Activated T-helper 2 cell treated with anti-CD3 and anti-CD28 coated beads, Interferon-gamma antibody, Interleukin-2, Interleukin-4, amounts not matched to agents 10 μg/mL and 5 μg/mL and 100 μg/mL, durations not matched to agents 14 hours and 24 hours and 36 hours (primary cell): ENCODE measurements around the gene SOBP. TPM values are rescaled to one million over a fixed set of nuclear protein-coding genes. Genes with fewer than 3 reads are reported as not detected.

Experiments
- DNase-seq: peaks from one replicate; pipeline ENCODE4 v3.0.0; 2021; ENCODE audit warnings: low spot score
- H3K27ac Mint-ChIP-seq: one replicate; pipeline ENCODE4 v1.8.0; 2021; ENCODE audit warnings: mixed read lengths
- H3K27me3 Mint-ChIP-seq: one replicate; pipeline ENCODE4 v1.8.0; 2021; ENCODE audit warnings: low read depth, mixed read lengths
- H3K36me3 Mint-ChIP-seq: one replicate; pipeline ENCODE4 v1.8.0; 2021; ENCODE audit warnings: low read depth, mixed read lengths
- H3K4me1 Mint-ChIP-seq: one replicate; pipeline ENCODE4 v1.8.0; 2021; ENCODE audit warnings: low read depth, mixed read lengths
- H3K4me3 Mint-ChIP-seq: one replicate; pipeline ENCODE4 v1.8.0; 2021; ENCODE audit warnings: low read depth, mild to moderate bottlenecking, moderate library complexity, mixed read lengths
- H3K9me3 Mint-ChIP-seq: one replicate; pipeline ENCODE4 v1.8.0; 2021; ENCODE audit warnings: mixed read lengths
- intact Hi-C: fragments of 100-400 bp; cut with micrococcal nuclease; formaldehyde crosslinking; loops from one replicate; pipeline ENCODE4 v1.15.1; 2023
- total RNA-seq: library from RNA; stranded (reverse); gene quantifications from 2 replicates; pipeline ENCODE4 v1.2.3, GENCODE V29; 2022

The SOBP gene
- total RNA-seq, 1 donor from 2014 or later = 0.18 TPM

- no peak for DNase-seq
- peaks cover 56% of the 10 kb centered on the region for H3K27me3 Mint-ChIP-seq
- H3K36me3 Mint-ChIP-seq = no peaks in the 10 kb centered on the region
- no peaks in the 10 kb centered on the region for H3K4me1 Mint-ChIP-seq
- no peak overlapping the region for H3K27ac Mint-ChIP-seq
- H3K9me3 Mint-ChIP-seq = no peaks in the 10 kb centered on the region
- no peak overlapping the region for H3K4me3 Mint-ChIP-seq
- intact Hi-C loops = loop anchor here (10.0 kb wide), 1 partner anchor 145 kb away; the partner anchor contains the start of gene SOBP
Observed at GRCh38 chr6:107639511-107639910, 149.6 kb downstream of the SOBP start.

- DNase-seq = no peak
- intact Hi-C loops = no loop called here
- peaks cover 53% of the 10 kb centered on the region for H3K27me3 Mint-ChIP-seq
- H3K36me3 Mint-ChIP-seq = no peaks in the 10 kb centered on the region
- H3K27ac Mint-ChIP-seq = no peak overlapping the region
- H3K4me3 Mint-ChIP-seq = no peak overlapping the region
- H3K4me1 Mint-ChIP-seq = no peaks in the 10 kb centered on the region
- H3K9me3 Mint-ChIP-seq = no peaks in the 10 kb centered on the region
Observed at GRCh38 chr6:107641071-107641470, 151.2 kb downstream of the SOBP start.

- intact Hi-C loops = no loop called here
- H3K36me3 Mint-ChIP-seq = no peaks in the 10 kb centered on the region
- H3K4me3 Mint-ChIP-seq = no peak overlapping the region
- no peak overlapping the region for H3K27ac Mint-ChIP-seq
- DNase-seq = no peak
- H3K4me1 Mint-ChIP-seq = no peaks in the 10 kb centered on the region
- peaks cover 49% of the 10 kb centered on the region for H3K27me3 Mint-ChIP-seq
- no peaks in the 10 kb centered on the region for H3K9me3 Mint-ChIP-seq
Observed at GRCh38 chr6:107641500-107641941, 151.6 kb downstream of the SOBP start.

GRCh38 chr6:107642095-107642860 is 152.4 kb downstream of the SOBP start:
- Mint-ChIP-seq H3K4me1 (no peaks in the 10 kb centered on the region), H3K36me3 (no peaks in the 10 kb centered on the region), H3K4me3 (no peak overlapping the region), H3K27ac (no peak overlapping the region), H3K27me3 (peaks cover 44% of the 10 kb centered on the region), H3K9me3 (no peaks in the 10 kb centered on the region)
- DNase-seq = no peak
- intact Hi-C loops = no loop called here

GRCh38 chr6:107642861-107643328 is 153.0 kb downstream of the SOBP start:
- H3K4me1 Mint-ChIP-seq = no peaks in the 10 kb centered on the region

GRCh38 chr6:107644513-107644912 is 154.6 kb downstream of the SOBP start:
- H3K27ac Mint-ChIP-seq = no peak overlapping the region
- no peaks in the 10 kb centered on the region for H3K36me3 Mint-ChIP-seq
- H3K4me3 Mint-ChIP-seq = no peak overlapping the region
- H3K9me3 Mint-ChIP-seq = no peaks in the 10 kb centered on the region
- peaks cover 39% of the 10 kb centered on the region for H3K27me3 Mint-ChIP-seq
- DNase-seq = no peak
- H3K4me1 Mint-ChIP-seq = no peaks in the 10 kb centered on the region
- intact Hi-C loops = no loop called here

More at GRCh38 chr6:107642861-107643328, 153.0 kb downstream of the SOBP start:
- intact Hi-C loops = no loop called here
- Mint-ChIP-seq H3K36me3 (no peaks in the 10 kb centered on the region), H3K27ac (no peak overlapping the region), H3K27me3 (peaks cover 43% of the 10 kb centered on the region), H3K4me3 (no peak overlapping the region), H3K9me3 (no peaks in the 10 kb centered on the region)
- no peak for DNase-seq

GRCh38 chr6:107645740-107646139 is 155.8 kb downstream of the SOBP start:
- peaks cover 30% of the 10 kb centered on the region for H3K27me3 Mint-ChIP-seq
- no peak overlapping the region for H3K4me3 Mint-ChIP-seq
- no peaks in the 10 kb centered on the region for H3K36me3 Mint-ChIP-seq
- no peaks in the 10 kb centered on the region for H3K4me1 Mint-ChIP-seq
- intact Hi-C loops = no loop called here
- no peak overlapping the region for H3K27ac Mint-ChIP-seq
- DNase-seq = no peak
- no peaks in the 10 kb centered on the region for H3K9me3 Mint-ChIP-seq

- DNase-seq = no peak
- intact Hi-C loops = no loop called here
Observed at GRCh38 chr6:107646176-107646575, 156.3 kb downstream of the SOBP start.

GRCh38 chr6:107646776-107647438 is 157.0 kb downstream of the SOBP start:
- Mint-ChIP-seq H3K27me3 (peaks cover 26% of the 10 kb centered on the region), H3K4me3 (no peak overlapping the region), H3K9me3 (no peaks in the 10 kb centered on the region), H3K36me3 (no peaks in the 10 kb centered on the region), H3K27ac (no peak overlapping the region), H3K4me1 (no peaks in the 10 kb centered on the region)
- intact Hi-C loops = no loop called here
- no peak for DNase-seq

More at GRCh38 chr6:107646176-107646575, 156.3 kb downstream of the SOBP start:
- Mint-ChIP-seq H3K9me3 (no peaks in the 10 kb centered on the region), H3K4me3 (no peak overlapping the region), H3K4me1 (no peaks in the 10 kb centered on the region), H3K27ac (no peak overlapping the region), H3K27me3 (peaks cover 28% of the 10 kb centered on the region), H3K36me3 (no peaks in the 10 kb centered on the region)

GRCh38 chr6:107647439-107647948 is 157.6 kb downstream of the SOBP start:
- Mint-ChIP-seq H3K36me3 (no peaks in the 10 kb centered on the region), H3K27me3 (peaks cover 24% of the 10 kb centered on the region), H3K27ac (no peak overlapping the region), H3K4me1 (peaks cover 4% of the 10 kb centered on the region), H3K9me3 (no peaks in the 10 kb centered on the region), H3K4me3 (no peak overlapping the region)
- no peak for DNase-seq
- intact Hi-C loops = no loop called here

- intact Hi-C loops = no loop called here
Observed at GRCh38 chr6:107648983-107649382, 159.1 kb downstream of the SOBP start.

GRCh38 chr6:107652526-107653182 is 162.7 kb downstream of the SOBP start:
- Mint-ChIP-seq H3K27ac (no peak overlapping the region), H3K36me3 (no peaks in the 10 kb centered on the region), H3K4me1 (peaks cover 27% of the 10 kb centered on the region), H3K9me3 (no peaks in the 10 kb centered on the region), H3K4me3 (no peak overlapping the region), H3K27me3 (peaks cover 10% of the 10 kb centered on the region)
- intact Hi-C loops = loop anchor here (10.0 kb wide), 2 partner anchors 168 to 328 kb away; no protein-coding TSS in a partner anchor
- no peak for DNase-seq

More at GRCh38 chr6:107648983-107649382, 159.1 kb downstream of the SOBP start:
- no peaks in the 10 kb centered on the region for H3K36me3 Mint-ChIP-seq
- peaks cover 20% of the 10 kb centered on the region for H3K27me3 Mint-ChIP-seq
- peaks cover 4% of the 10 kb centered on the region for H3K4me1 Mint-ChIP-seq
- H3K27ac Mint-ChIP-seq = no peak overlapping the region
- DNase-seq = no peak
- H3K4me3 Mint-ChIP-seq = no peak overlapping the region
- no peaks in the 10 kb centered on the region for H3K9me3 Mint-ChIP-seq
